ENCODE data around the gene GH2.
"Not testable (repeated sequence)": the region's sequence is repeated elsewhere in the genome, so short reads cannot be mapped to it uniquely, and the experiment has no call there.

GH2 gene

DNA sequence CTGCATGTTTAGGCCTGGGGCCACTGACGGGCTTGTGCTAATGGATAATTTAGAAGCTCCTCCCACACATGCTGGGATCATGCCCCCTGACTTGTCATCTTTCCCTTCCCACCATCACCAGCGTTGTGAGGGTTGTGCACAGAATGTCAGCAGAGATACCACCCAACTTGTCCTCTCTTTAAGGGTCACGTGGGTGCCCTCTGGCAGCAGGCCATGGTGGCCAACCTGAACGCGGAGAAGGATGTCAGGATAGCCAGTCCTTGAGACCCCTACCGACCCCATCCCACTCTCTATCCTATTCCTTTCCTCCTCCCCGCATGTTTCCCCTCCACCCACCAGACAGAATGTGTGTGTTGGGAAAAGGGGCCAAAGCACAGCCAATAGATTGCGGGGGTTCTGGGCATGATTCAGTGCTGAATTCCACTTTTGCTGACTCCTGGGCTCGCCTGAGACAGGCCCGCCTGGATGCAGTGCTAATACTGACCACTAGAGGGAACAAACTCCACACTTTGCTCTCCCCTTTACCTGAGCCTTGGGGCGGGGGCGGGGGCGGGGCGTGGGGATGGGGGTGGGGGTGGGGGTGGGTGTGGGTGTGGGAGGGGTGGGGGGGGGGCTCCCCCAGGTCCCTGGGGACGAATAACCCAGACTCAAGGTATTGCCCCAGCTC, at the start of gene GH2:
TSS of gene GH2 (minus strand) at position 10 of the 667 bp plus-strand sequence. CDS start 143 bp downstream, outside the sequence.
- DNase-seq: no peak

DNA sequence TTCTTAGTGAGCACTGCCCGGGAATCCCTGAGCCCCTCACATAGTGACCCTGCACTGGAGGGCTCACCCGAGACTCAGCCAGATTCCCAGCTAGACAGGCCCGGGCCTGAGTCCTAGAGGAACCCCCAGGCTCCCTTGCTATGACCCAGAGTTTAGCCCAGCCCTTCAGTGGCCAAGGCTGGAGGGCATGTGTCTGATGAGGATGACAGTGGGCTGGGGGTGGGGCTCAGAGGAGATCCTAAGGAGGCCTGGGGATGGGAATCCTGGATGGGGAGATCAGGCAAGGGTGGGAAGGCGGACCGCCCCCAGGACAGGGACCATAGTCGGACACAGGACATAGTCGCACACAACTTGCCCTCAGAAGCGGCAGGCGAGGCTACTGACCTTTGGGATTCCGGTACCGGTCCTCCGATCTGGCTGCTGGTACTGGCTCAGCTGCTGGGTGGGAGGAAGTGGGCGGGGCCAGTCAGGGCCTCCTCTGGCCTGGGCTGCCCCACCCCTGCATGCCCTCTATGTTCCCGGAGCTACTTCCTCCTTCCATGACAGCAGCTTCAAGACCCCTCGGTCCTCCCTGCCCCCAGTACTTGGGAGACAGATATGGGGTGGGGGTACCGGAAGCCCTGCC, 49.3 kb upstream of the GH2 start:
- DNase-seq: no peak

DNA sequence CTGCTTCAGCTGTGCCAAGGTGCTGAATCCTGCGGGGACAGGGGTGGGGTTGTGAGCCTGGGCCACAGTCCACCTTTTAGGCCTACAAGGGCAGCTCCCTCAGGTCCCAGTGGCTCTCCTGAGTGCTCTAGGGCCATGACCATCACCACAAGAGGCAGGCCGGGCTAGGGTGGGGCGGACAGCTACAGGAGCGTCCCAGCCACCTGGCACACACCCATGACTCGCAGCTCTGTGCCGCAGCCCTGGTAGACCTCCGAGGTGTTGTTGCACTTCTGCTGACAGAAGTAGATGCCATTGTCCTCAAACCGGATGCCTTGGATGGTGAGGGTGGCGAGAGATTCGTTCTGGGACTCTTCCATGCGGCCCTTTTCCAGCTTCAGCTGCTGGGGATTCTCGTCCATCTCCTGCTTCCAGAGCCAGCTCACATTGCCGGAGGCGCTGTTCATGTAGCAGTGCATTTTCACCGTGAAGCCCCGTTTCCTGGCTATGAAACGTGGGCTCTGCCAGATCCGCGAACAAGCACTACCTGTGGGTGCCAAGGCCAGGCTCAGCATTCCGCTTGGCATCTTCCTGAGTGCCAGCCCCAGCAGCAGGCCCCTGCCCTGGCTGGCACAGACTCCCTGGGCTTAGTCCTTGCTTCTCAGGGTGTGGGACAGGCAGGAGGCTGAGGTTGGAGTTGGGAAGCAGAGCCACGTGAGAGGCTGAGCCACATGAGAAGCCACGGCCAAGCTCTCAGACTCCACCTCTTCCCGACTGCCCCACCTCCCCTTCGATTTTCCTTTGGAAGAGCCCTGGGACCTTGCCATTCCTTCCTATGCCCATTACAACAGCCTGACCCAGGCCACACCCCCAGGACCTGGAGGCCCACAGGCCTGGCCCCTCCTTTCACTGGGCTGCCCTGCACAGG, 48.4 kb upstream of the GH2 start:
- DNase-seq: peak in 1 of 2 experiments; percentile 37

DNA sequence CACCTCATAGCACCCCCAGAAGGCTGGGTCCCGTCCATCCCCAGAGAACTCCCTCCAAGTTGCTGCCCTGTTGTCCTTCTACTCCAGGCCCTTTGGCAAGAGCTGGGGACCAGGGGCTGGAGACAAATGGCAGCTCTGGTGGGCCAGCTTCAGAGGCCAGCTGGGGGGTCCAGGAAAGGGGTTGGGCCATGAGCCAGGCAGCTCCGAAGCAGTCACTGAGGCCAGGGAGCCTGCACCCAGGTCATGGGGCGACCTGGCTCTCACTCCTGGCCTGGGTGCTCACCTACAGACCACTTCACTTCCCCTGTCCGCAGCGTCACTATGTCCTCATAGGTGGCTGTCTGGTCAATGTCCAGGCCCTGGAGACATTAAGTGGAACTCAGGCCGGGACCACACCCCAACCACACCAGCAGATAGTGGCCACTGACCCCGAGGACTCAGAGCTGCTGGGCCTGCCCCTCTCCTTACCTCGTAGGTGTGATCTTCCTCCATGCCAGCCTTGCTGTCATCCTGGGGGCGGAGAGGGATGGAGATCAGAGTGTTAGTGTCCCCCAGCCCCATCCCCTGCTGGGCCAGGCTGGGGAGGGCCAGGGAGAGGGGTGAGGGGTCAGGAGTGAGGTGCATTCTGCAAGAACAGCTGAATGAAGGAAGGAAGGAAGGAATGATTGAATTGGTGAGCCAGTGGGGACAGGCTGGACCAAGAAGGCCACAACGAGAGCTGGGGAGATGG, 47.4 kb upstream of the GH2 start:
- no peak for DNase-seq

DNA sequence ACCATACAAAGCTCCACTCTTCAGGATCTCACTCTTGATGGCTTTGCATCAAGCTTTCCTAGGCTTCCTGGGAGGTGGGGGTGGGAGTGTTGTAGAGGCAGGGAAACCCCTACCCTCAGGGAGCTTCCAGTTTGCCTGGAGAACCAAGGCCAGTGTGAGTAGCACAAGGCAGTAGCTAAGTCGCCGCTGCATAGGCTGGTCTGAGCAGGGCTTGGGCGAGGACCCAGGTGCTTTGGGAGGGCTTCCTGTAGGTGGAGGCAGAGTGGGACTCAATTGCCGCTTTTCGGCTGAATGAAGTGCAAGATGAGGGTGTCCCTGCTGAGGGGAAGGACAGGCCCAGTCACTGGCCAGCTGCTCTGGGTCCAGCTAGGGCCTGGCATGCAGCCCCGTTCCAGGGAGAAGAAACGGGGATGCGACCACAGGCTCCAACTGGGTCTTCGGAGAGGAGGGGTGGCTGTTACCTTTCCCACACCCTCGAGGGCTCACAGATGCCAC, 46.5 kb upstream of the GH2 start:
- no peak for DNase-seq

DNA sequence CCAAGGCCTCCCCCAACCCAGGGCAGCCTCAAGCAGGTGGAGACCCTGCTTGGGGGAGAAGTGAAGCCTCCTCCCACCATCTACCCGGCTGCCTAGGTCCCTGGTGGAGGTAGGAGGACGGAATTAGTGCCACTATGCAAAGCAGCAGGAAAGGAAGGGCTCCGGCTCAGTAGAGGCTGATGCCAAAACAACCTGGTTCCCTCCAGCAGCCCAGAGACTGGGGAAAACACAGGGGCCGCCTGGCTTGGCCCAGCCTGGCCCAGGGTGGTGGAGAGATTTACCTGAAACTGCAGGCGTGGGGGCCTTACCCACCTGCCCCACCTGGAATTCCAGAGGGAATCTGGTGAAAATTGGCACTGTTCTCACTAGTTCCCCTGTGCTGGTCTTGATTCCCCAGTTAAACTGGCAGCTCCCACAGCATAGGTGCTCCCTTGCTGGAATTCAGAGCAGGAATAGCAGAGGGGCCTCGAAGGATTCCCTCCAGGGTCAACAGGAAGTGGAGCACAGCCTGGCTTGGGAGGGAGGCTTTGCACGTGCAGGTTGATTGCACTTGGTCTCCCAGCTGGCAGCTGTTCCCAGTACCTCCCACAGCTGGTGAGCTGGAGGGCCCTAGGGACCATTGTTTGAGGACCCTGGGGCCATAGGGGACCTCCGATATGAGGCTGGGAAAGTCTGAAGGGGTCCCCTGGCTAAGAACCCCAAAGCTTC, 45.9 kb upstream of the GH2 start:
- no peak for DNase-seq

DNA sequence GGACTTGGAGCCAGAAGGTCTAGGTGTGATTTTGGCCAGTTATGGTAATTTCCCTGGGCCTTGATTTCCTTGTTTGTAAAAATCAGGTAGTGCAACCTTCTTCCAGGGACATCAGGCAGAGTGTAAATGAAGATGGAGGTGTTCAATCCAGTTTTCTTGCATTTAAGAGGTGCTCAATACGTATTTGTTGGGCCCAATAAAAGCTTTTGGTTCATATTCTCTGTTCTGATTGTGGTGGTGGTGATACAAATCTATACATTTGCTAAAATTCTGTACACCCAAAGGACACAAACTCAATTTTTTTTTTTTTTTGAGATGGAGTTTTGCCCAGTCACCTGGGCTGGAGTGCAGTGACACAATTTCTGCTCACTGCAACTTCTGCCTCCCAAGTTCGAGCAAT, 44.4 kb upstream of the GH2 start:
- no peak for DNase-seq

DNA sequence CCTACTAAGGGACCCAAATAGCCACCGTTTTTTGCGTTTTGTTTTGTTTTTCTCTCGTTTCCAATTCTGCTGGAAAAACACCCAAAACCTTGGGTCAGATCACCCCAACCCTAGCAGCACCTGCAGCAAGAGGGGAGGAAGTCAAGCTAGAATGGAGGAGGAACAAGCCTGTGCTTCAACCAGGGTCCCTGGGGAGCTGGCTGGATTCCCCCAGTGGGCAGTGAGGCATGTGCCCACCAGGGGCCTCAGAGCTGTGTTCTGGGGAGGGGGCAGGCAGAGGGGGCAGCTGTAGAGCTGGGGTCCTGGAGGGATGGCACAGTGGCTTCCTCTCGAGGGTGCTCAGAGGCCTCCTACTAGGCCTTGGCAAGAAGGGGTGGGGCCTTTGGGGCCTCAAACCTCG, 43.9 kb upstream of the GH2 start:
- no peak for DNase-seq

DNA sequence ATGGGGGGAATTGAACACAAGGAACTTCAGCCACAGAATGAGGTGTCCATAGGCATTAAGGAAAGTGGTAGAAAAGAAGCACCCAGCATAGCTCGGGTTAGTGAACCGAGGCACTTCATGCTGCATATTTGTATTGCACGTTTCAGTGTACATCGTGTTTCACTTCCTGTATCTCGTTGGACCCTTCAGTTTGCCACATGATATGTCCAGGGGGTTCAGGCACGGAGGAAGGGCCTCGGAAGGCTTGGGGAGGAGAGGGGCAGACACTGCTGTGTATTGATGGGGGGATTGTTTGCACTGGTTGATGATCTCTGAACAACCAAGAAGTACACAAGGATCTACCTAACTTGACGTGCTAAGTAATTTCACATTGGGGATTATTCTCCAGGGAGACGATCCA, 40.7 kb upstream of the GH2 start:
- not testable (repeated sequence) for DNase-seq

DNA sequence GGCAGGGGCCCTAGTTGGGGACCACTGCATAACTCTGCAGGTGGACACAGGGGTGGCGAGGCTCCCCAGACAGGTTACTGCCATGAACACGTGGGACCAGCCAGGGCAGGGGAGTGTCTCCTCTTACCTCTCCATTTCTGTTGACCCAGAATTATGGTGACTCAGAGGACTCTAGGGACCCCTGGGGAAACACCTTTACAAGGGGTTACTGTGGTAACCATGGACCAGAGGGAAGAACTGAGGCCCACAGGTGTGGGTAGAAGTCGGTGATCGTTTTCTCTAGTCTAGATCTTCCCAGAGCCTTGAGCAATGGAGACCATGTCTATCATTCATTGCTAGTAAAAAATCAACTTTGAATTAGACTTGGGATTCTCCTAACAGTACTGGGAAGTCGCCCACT, 39.0 kb upstream of the GH2 start:
- DNase-seq: not testable (repeated sequence)

DNA sequence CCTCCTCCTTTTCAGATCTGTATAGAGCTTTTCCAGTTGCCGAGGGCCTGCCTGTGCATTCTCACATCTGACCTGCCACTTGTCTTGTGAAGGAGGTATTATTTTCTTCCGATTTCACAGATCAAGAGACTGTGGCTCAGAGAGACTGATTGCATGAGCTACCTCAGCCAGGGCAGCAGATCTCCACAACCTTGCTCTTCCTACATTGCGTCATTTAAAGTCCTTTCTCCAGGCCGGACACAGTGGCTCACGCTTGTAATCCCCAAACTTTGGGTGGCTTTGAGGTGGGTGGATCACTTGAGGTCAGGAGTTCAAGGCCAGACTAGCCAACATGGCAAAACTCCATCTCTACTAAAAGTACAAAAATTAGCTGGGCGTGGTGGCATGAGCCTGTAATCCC, 38.3 kb upstream of the GH2 start:
- not testable (repeated sequence) for DNase-seq

DNA sequence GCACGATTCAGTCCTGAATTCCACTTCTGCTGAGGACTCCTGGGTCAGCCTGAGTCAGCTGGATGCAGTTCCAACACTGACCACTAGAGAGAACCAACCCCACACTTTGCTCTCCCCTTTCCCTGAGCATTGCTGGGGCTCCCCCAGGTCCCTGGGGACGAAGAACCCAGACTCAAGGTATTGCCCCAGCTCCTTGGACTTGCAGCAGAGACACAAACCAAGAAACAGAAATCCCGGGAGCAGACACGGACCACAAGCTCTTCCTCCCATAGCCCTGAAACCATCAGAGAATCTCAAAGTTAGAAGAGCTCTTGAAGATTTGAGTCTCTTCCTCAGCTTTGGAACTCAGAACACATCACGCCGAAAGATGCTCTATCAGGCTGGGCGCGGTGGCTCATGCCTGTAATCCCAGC, 37.6 kb upstream of the GH2 start:
- no peak for DNase-seq

DNA sequence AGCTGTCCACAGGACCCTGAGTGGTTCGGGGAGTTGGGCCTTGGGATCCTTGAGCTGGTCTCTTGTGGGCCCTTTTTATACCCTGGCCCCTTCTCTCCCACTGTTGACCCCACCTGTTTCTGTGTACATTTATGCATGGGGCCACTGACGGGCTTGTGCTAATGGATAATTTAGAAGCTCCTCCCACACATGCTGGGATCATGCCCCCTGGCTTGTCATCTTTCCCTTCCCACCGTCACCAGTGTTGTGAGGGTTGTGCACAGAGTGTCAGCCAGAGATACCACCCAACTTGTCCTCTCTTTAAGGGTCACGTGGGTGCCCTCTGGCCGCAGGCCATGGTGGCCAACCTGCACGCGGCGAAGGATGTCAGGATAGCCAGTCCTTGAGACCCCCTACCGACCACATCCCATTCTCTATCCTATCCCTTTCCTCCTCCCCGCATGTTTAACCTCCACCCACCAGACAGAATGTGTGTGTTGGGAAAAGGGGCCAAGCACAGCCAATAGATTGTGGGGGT, 37.1 kb upstream of the GH2 start, which contains the start of gene GH1:
TSS of gene GH1 (minus strand) at position 51 of the 517 bp plus-strand sequence. CDS start 63 bp downstream, outside the sequence.
- DNase-seq: not testable (repeated sequence)

DNA sequence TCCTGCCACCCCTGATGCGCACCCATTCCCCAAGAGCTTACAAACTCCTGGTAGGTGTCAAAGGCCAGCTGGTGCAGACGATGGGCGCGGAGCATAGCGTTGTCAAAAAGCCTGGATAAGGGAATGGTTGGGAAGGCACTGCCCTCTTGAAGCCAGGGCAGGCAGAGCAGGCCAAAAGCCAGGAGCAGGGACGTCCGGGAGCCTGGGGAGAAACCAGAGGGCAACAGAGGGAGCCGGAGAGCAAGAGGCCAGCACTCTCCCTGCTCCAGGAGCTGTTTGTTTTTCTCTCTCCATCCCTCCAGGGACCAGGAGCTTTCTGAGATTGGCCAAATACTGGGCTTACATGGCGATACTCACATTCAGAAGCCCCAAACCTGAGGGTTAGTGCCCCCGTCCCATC, 36.6 kb upstream of the GH2 start:
- DNase-seq: no peak

DNA sequence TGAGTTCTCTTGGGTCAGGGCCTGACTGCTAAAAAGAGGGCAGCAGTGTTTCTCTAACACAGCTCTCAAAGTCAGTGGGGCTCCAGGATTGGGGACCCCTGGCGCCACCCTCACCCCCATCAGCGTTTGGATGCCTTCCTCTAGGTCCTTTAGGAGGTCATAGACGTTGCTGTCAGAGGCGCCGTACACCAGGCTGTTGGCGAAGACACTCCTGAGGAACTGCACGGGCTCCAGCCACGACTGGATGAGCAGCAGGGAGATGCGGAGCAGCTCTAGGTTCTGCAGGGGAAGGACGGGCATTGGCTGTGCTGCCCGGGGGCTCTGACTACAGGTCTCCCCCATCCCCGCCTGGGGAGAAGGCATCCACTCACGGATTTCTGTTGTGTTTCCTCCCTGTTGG, 35.9 kb upstream of the GH2 start:
- DNase-seq: no peak

DNA sequence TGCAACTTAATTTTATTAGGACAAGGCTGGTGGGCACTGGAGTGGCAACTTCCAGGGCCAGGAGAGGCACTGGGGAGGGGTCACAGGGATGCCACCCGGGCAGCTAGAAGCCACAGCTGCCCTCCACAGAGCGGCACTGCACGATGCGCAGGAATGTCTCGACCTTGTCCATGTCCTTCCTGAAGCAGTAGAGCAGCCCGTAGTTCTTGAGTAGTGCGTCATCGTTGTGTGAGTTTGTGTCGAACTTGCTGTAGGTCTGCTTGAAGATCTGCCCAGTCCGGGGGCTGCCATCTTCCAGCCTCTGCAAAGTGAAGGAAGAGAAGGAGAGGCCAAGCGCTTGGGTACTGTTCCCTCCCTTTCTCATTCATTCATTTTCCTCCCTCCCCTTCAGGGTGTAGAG, 35.5 kb upstream of the GH2 start:
- not testable (repeated sequence) for DNase-seq

DNA sequence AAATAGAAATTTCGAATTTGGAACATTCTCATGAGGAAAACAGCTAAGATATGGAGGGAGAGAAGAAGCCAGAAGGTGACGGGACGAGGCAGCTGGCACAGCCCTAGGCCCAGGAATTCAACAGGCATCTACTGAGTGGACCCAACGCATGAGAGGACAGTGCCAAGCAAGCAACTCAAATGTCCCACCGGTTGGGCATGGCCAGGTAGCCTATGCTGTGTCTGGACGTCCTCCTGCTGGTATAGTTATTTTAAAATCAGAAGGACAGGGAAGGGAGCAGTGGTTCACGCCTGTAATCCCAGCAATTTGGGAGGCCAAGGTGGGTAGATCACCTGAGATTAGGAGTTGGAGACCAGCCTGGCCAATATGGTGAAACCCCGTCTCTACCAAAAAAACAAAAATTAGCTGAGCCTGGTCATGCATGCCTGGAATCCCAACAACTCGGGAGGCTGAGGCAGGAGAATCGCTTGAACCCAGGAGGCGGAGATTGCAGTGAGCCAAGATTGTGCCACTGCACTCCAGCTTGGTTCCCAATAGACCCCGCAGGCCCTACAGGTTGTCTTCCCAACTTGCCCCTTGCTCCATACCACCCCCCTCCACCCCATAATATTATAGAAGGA, 34.9 kb upstream of the GH2 start:
- DNase-seq: no peak

DNA sequence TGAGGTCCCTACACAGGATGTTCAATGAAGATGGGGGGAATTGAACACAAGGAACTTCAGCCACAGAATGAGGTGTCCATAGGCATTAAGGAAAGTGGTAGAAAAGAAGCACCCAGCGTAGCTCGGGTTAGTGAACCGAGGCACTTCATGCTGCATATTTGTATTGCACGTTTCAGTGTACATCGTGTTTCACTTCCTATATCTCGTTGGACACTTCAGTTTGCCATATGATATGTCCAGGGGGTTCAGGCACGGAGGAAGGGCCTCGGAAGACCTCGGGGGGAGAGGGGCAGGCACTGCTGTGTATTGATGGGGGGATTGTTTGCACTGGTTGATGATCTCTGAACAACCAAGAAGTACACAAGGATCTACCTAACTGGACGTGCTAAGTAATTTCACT, 34.0 kb upstream of the GH2 start:
- DNase-seq: not testable (repeated sequence)

DNA sequence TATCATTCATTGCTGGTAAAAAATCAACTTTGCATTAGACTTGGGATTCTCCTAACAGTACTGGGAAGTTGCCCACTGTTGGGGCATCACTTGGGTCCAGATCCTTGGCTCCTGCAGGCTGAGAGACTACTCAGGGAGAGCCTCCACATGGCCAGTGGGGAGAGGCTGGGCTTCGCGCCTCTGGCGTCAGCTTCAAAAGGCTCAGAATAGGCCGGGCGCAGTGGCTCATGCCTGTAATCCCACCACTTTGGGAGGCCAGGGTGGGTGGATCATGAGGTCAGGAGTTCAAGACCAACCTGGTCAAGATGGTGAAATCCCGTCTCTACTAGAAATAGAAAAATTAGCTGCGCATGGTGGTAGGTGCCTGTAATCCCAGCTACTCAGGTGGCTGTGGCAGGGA, 32.7 kb upstream of the GH2 start:
- DNase-seq: no peak

DNA sequence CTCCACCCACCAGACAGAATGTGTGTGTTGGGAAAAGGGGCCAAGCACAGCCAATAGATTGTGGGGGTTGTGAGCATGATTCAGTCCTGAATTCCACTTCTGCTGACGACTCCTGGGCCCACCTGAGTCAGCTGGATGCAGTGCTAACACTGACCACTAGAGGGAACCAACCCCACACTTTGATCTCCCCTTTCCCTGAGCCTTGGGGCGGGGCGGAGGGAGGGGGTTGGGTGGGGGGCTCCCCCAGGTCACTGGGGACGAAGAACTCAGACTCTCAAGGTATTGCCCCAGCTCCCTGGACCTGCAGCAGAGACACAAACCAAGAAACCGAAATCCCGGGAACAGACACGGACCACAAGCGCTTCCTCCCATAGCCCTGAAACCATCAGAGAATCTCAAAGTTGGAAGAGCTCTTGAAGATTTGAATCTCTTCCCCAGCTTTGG, 29.9 kb upstream of the GH2 start:
- no peak for DNase-seq

DNA sequence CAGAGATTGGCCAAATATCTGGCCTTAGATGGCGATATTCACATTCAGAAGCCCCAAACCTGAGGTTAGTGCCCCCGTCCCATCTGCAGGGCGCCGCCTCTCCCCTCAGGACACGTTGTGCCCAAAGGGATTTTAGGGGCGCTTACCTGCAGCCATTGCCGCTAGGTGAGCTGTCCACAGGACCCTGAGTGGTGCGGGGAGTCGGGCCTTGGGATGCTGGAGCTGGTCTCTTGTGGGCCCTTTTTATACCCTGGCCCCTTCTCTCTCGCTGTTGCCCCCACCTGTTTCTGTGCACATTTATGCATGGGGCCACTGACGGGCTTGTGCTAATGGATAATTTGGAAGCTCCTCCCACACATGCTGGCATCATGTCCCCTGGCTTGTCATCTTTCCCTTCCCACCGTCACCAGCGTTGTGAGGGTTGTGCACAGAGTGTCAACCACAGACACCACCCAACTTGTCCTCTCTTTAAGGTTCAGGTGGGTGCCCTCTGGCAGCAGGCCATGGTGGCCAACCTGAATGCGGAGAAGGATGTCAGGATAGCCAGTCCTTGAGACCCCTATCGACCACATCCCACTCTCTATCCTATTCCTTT, 29.4 kb upstream of the GH2 start, which contains the start of gene CSHL1:
TSS of gene CSHL1 (minus strand) at position 218 of the 595 bp plus-strand sequence. CDS start at position 156, 62 bp downstream.
- DNase-seq: no peak

All from cerebellar nuclear complex (tissue), 1 donor.